GDM1 (cell line): ENCODE results near the gene AHCY.
A peak's percentile ranks its signal among the peaks of the same experiment; 100 is the strongest.
"Not testable (repeated sequence)": the region's sequence is repeated elsewhere in the genome, so short reads cannot be mapped to it uniquely, and the experiment has no call there.

Experiments
- DNase-seq: peaks from one replicate; lab custom pipeline; 2025; lab: John Stamatoyannopoulos, UW

AHCY gene

GRCh38 chr20:34322267-34323105, 19.3 kb upstream of the AHCY start:
- no peak for DNase-seq

- no peak for DNase-seq
These were observed 17.7 kb upstream of the AHCY start for GRCh38 chr20:34320861-34321260.

- no peak for DNase-seq
These were observed 15.7 kb upstream of the AHCY start for GRCh38 chr20:34318609-34319443.

- no peak for DNase-seq
These were observed 13.2 kb upstream of the AHCY start for GRCh38 chr20:34316196-34316814.

- no peak for DNase-seq
These were observed 12.1 kb upstream of the AHCY start for GRCh38 chr20:34315236-34315635.

GRCh38 chr20:34312544-34313217, 9.5 kb upstream of the AHCY start:
- DNase-seq, result peak; percentile 75

GRCh38 chr20:34312024-34312460, 8.9 kb upstream of the AHCY start:
- no peak for DNase-seq

- DNase-seq, result no peak
These were observed 8.2 kb upstream of the AHCY start for GRCh38 chr20:34311118-34312023.

GRCh38 chr20:34310481-34311117, 7.4 kb upstream of the AHCY start:
- no peak for DNase-seq

- DNase-seq, result no peak
These were observed 6.5 kb upstream of the AHCY start for GRCh38 chr20:34309691-34310090.

GRCh38 chr20:34305333-34306230, 2.4 kb upstream of the AHCY start:
- no peak for DNase-seq

GRCh38 chr20:34302312-34302722, 838 bp downstream of the AHCY start:
- DNase-seq, result no peak

- DNase-seq, result no peak
These were observed 1.4 kb downstream of the AHCY start for GRCh38 chr20:34301587-34302311.

GRCh38 chr20:34300809-34301586, 2.2 kb downstream of the AHCY start:
- no peak for DNase-seq

- no peak for DNase-seq
These were observed 2.8 kb downstream of the AHCY start for GRCh38 chr20:34300256-34300806.

- no peak for DNase-seq
These were observed 3.4 kb downstream of the AHCY start for GRCh38 chr20:34299556-34300255.

GRCh38 chr20:34298294-34298784, 4.8 kb downstream of the AHCY start:
- not testable (repeated sequence) for DNase-seq
